Smooth muscle cell (in vitro differentiated cells): ENCODE results near the gene RAMAC. TPM values are rescaled to one million over a fixed set of nuclear protein-coding genes. Genes with fewer than 3 reads are reported as not detected.

Experiments used
- DNase-seq: peaks from one replicate; lab custom pipeline; 2025; ENCODE audit not compliant: unreplicated experiment; lab: John Stamatoyannopoulos, UW
- H2AFZ ChIP-seq: fragments of 200-600 bp; sonication (generic); 2 replicates; pipeline ENCODE4 v1.6.0; 2016; ENCODE audit warnings: antibody characterized with exemption, low read depth, mild to moderate bottlenecking
- H3F3A ChIP-seq: fragments of 200-600 bp; sonication (generic); 2 replicates; pipeline ENCODE4 v1.6.0; 2017; ENCODE audit warnings: antibody characterized with exemption, low read depth
- H3K27ac ChIP-seq: fragments of 200-600 bp; sonication (generic); 2 replicates; pipeline ENCODE4 v1.5.1; 2016; ENCODE audit warnings: low read depth, mild to moderate bottlenecking
- H3K27me3 ChIP-seq: fragments of 200-600 bp; sonication (generic); 2 replicates; pipeline ENCODE4 v1.6.1; 2016; ENCODE audit warnings: low read depth, mild to moderate bottlenecking
- H3K36me3 ChIP-seq: fragments of 200-600 bp; sonication (generic); 2 replicates; pipeline ENCODE4 v1.5.1; 2016; ENCODE audit warnings: low read depth
- H3K4me1 ChIP-seq: fragments of 200-600 bp; sonication (generic); 2 replicates; pipeline ENCODE4 v1.5.1; 2016; ENCODE audit warnings: low read depth
- H3K4me2 ChIP-seq: fragments of 200-600 bp; sonication (generic); 2 replicates; pipeline ENCODE4 v1.6.0; 2016; ENCODE audit warnings: mild to moderate bottlenecking
- H3K4me3 ChIP-seq: fragments of 200-600 bp; sonication (generic); 2 replicates; pipeline ENCODE4 v1.5.1; 2016; ENCODE audit warnings: mild to moderate bottlenecking
- H3K79me2 ChIP-seq: fragments of 200-600 bp; sonication (generic); 2 replicates; pipeline ENCODE4 v1.6.0; 2016; ENCODE audit warnings: low read depth, mild to moderate bottlenecking
- H3K9ac ChIP-seq: fragments of 200-600 bp; sonication (generic); 2 replicates; pipeline ENCODE4 v1.6.0; 2016; ENCODE audit warnings: low read depth
- H3K9me3 ChIP-seq: fragments of 200-600 bp; sonication (generic); replicated peaks from 2 replicates; pipeline ENCODE4 v1.5.1; 2016; ENCODE audit warnings: low read depth
- H4K20me1 ChIP-seq: fragments of 200-600 bp; sonication (generic); 2 replicates; pipeline ENCODE4 v1.6.0; 2016; ENCODE audit warnings: low read depth
- CTCF ChIP-seq: fragments of 200-600 bp; sonication (generic); IDR thresholded peaks from 2 replicates; pipeline ENCODE4 v1.5.1; 2017; ENCODE audit warnings: borderline replicate concordance, mild to moderate bottlenecking, antibody characterized with exemption; ENCODE audit not compliant: insufficient read depth, poor library complexity, severe bottlenecking
- WGBS: methylation state at CpG from one replicate; pipeline ENCODE4 v1.1.7; 2016; ENCODE audit warnings: low lambda C conversion rate; 5-methylcytosine and 5-hydroxymethylcytosine counted together
- polyA plus RNA-seq: library from polyadenylated mRNA; unstranded; fragments of >200 nt; fragmentation: Nextera tagmentation; extraction: Ambion mirVana; gene quantifications from 2 replicates; pipeline ENCODE4 v1.2.1, GENCODE V29; 2016
- total RNA-seq: library from RNA; depleted of rRNA; stranded (reverse); fragments of >200 nt; gene quantifications from 2 replicates; pipeline ENCODE4 v1.2.3, GENCODE V29; 2014

Gene RAMAC
- total and polyA plus RNA-seq, 2 experiments from 2014 or later, result 56.6 to 59.2 TPM

- no peaks in the 10 kb centered on the region for H3K4me1 ChIP-seq
- TF ChIP-seq CTCF, result no peak
- H3K36me3 ChIP-seq, result peaks cover 14% of the 10 kb centered on the region
- H3K4me2 ChIP-seq, result no peak overlapping the region
- no peaks in the 10 kb centered on the region for H3F3A ChIP-seq
- no peak overlapping the region for H3K9ac ChIP-seq
- no peaks in the 10 kb centered on the region for H3K9me3 ChIP-seq
- no peak for DNase-seq
- H2AFZ ChIP-seq, result no peak overlapping the region
- no peak overlapping the region for H3K27ac ChIP-seq
- peaks cover 61% of the 10 kb centered on the region for H4K20me1 ChIP-seq
- H3K4me3 ChIP-seq, result no peak overlapping the region
- WGBS, result 74% methylated on average over 1 of the region's 1 CpG
- no peaks in the 10 kb centered on the region for H3K27me3 ChIP-seq
- peaks cover 74% of the 10 kb centered on the region for H3K79me2 ChIP-seq
Observed at GRCh38 chr15:83039206-83039605, 53.2 kb downstream of the RAMAC start.

Other genes with a start within 250 kb of the RAMAC start
- not detected in 2 replicates for gene FSD2, start 180.1 kb upstream of the RAMAC start, total RNA-seq
- not detected in 2 replicates for gene FSD2, start 180.1 kb upstream of the RAMAC start, polyA plus RNA-seq
- gene WHAMM, start 176.6 kb upstream of the RAMAC start, total RNA-seq, result 2.2 and 3.6 TPM in 2 replicates
- gene WHAMM, start 176.6 kb upstream of the RAMAC start, polyA plus RNA-seq, result 4.1 and 5.1 TPM in 2 replicates
- 16.7 and 18.8 TPM in 2 replicates for gene HOMER2, start 33.5 kb upstream of the RAMAC start, total RNA-seq
- gene HOMER2, start 33.5 kb upstream of the RAMAC start, polyA plus RNA-seq, result 3.1 and 9.9 TPM in 2 replicates
- 4.2 and 14.3 TPM in 2 replicates for gene C15orf40, start 25.4 kb downstream of the RAMAC start, total RNA-seq
- 19.3 and 29.0 TPM in 2 replicates for gene C15orf40, start 25.4 kb downstream of the RAMAC start, polyA plus RNA-seq
- 75.2 and 84.2 TPM in 2 replicates for gene BTBD1, start 81.0 kb downstream of the RAMAC start, total RNA-seq
- 39.3 and 43.2 TPM in 2 replicates for gene BTBD1, start 81.0 kb downstream of the RAMAC start, polyA plus RNA-seq
- 1.5 TPM in 1 of 2 replicates, not detected in the other for gene TM6SF1, start 121.4 kb downstream of the RAMAC start, total RNA-seq
- 0.14 TPM in 1 of 2 replicates, not detected in the other for gene TM6SF1, start 121.4 kb downstream of the RAMAC start, polyA plus RNA-seq
- gene HDGFL3, start 221.6 kb downstream of the RAMAC start, total RNA-seq, result 61.0 and 62.5 TPM in 2 replicates
- 36.2 and 44.4 TPM in 2 replicates for gene HDGFL3, start 221.6 kb downstream of the RAMAC start, polyA plus RNA-seq